Lower leg skin (tissue), 3 donors: ENCODE data around the gene IQCH.

Source experiments
- POLR2A ChIP-seq, 2 donors: fragments of 450-650 bp; IDR thresholded peaks; one replicate each; pipeline ENCODE4 v1.6.1; 2016 to 2017; ENCODE audit warnings: antibody characterized with exemption in 2 of 2, mild to moderate bottlenecking in 1 of 2, moderate library complexity in 1 of 2
- TF ChIP-seq, protein P1 (sequence below), 3 donors: fragments of 450-650 bp; IDR thresholded peaks; one replicate each; pipeline ENCODE4 v1.5.1; 2016; ENCODE audit warnings: antibody characterized with exemption in 3 of 3, mild to moderate bottlenecking in 3 of 3, moderate library complexity in 2 of 3

GRCh38 chr15:67244971-67245478 is 9.6 kb upstream of the IQCH start:
- TF ChIP-seq, protein P1, sequence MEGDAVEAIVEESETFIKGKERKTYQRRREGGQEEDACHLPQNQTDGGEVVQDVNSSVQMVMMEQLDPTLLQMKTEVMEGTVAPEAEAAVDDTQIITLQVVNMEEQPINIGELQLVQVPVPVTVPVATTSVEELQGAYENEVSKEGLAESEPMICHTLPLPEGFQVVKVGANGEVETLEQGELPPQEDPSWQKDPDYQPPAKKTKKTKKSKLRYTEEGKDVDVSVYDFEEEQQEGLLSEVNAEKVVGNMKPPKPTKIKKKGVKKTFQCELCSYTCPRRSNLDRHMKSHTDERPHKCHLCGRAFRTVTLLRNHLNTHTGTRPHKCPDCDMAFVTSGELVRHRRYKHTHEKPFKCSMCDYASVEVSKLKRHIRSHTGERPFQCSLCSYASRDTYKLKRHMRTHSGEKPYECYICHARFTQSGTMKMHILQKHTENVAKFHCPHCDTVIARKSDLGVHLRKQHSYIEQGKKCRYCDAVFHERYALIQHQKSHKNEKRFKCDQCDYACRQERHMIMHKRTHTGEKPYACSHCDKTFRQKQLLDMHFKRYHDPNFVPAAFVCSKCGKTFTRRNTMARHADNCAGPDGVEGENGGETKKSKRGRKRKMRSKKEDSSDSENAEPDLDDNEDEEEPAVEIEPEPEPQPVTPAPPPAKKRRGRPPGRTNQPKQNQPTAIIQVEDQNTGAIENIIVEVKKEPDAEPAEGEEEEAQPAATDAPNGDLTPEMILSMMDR (IDR thresholded peaks at IDR 0.05) = no peak
- no peak for TF ChIP-seq POLR2A (IDR thresholded peaks at IDR 0.05)
